Measurements from ENCODE around the gene HNRNPC.
"Not testable (repeated sequence)": the region's sequence is repeated elsewhere in the genome, so short reads cannot be mapped to it uniquely, and the experiment has no call there.

Gene HNRNPC

GRCh38 chr14:21213652-21214051, 55.6 kb downstream of the HNRNPC start:
- in situ Hi-C loops (cut with MboI; ENCODE audit: low sequenced_read_pairs) = no loop called here

GRCh38 chr14:21212824-21213223, 56.4 kb downstream of the HNRNPC start:
- in situ Hi-C loops (cut with MboI; ENCODE audit: low sequenced_read_pairs) = not testable (repeated sequence)

GRCh38 chr14:21211509-21211908, 57.7 kb downstream of the HNRNPC start:
- in situ Hi-C loops (cut with MboI; ENCODE audit: low sequenced_read_pairs) = no loop called here

- in situ Hi-C loops (cut with MboI; ENCODE audit: low sequenced_read_pairs) = no loop called here
Observed at GRCh38 chr14:21210023-21210422, 59.2 kb downstream of the HNRNPC start.

DNA sequence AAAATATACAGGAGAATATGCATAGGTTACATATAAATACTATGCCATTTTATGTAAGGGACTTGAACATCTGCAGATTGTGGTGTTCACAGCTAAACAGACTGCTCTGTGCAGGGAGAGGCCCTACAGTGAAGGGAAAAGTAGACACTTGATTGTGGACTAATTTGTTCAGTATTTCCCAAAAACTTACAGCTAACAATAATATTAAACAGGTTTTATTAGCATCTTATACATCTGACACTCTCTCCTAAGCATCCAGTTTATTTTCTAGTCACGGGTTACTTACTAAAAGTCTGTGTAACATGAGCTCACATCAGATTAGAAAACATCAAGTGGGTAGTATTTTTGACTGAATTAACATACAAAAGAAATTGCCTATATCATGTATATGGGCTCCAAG, 60.1 kb downstream of the HNRNPC start:
- in situ Hi-C loops (cut with MboI; ENCODE audit: low sequenced_read_pairs) = no loop called here

- in situ Hi-C loops (cut with MboI; ENCODE audit: low sequenced_read_pairs) = no loop called here
Observed at GRCh38 chr14:21208554-21208953, 60.7 kb downstream of the HNRNPC start.

DNA sequence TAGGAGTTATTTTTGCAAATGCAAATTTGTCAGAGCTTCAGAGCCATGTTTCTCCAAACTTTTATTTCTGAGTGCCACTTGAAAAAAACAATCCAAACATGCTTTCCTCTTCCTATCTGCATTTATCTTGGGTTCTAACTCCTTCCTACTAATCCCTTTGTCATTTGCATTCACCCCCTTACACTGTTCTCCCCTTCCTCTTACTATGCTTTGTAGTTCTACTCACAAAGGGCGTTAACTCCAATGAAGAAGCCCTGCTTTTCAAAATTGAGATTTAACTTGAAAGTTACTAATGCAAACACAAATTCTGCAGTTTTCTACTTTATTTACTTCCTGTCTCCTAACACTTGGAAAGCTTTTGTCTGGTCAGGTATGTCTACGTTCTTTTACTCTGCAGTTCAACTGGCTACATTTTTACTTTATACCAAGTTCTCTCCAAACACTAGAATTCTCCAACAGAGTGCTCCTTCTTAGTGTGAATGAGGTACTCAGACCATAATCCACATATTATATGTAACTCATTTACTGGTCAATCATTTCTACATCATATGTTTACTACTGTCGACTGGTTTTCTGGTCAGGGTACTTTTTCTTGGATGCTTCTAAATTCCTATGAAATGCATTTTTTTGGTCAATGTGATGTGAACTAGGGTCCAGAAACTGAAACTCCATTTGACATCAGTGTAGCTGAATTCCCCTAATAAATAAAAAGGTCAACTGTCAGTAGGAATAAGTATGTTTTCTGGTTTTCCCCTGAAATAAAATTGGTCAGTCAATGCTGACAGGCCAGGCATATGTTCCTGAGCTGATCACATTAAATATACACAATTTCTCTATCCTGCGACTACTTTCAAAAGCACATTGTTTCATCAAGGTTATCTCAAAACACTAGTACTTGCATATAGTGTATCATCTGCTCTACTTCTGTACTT, 62.2 kb downstream of the HNRNPC start:
- in situ Hi-C loops (cut with MboI; ENCODE audit: low sequenced_read_pairs) = no loop called here

GRCh38 chr14:21205678-21206581, 63.3 kb downstream of the HNRNPC start:
- in situ Hi-C loops (cut with MboI; ENCODE audit: low sequenced_read_pairs) = no loop called here

DNA sequence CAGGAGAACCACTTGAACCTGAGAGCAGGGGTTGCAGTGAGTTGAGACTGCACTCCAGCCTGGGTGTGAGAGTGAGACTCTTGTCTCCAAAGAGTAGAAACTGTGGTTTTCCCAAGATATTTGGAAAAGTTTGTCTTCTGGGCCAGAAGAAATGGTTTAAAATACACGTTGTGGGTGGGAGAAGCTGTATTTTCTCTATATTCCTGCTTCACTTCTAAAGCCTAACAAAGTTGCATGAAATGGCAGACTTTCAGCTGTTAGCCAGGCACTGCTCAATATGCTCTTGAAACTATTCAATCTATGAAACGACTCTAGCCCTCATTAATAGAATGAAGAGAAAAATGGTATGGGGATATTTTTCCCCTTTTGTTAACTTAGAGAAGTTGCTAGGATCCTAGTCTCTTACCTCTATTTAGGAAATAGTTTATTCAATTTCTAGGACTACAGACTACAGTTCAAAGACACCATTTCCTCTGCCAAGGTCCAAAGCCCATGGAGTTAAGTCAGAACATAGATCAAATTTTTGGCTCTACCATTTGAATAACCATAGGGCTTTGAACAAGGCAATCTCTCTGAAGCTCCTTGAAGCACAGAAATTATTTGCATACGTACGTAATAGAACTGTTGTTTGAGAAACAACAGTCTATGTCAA, 64.1 kb downstream of the HNRNPC start:
- in situ Hi-C loops (cut with MboI; ENCODE audit: low sequenced_read_pairs) = no loop called here

DNA sequence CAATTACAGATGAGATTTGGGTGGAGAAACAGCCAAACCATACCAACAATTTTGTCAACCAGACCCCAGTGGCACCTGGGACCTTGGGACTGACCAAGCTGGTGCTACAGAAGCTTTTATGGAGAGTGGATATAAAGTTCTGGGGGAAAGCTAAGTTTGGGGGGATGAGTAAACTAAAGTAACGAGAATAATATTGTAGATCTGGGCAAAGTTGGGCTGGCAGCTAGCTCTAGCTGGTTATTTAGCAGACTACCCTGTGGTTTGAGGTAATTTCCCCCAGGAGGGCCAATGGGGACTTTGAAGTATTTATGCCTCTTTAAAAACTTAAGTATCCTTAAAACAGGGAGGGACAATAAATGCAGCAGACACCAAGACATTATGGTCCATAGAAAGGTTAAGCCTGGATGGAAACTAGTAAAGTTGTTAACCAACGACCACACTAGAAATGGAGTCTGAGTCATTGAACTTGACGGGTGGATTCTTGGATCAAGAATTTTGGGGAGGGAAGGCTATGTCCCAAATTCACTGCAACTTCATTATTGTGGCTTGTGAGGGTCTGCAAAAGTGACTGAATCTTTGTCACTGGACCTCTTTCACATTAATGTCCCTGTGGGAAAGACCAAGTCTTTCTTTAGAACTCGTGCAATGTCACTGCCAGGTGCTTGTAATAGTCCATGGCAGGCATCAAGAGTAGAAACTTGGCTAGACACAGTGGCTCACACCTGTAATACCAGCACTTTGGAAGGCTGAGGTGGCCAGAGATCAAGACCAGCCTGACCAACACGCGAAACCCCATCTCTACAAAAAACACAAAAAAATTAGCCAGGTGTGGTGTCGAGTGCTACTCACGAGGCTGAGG, 64.8 kb downstream of the HNRNPC start:
- in situ Hi-C loops (cut with MboI; ENCODE audit: low sequenced_read_pairs) = no loop called here

DNA sequence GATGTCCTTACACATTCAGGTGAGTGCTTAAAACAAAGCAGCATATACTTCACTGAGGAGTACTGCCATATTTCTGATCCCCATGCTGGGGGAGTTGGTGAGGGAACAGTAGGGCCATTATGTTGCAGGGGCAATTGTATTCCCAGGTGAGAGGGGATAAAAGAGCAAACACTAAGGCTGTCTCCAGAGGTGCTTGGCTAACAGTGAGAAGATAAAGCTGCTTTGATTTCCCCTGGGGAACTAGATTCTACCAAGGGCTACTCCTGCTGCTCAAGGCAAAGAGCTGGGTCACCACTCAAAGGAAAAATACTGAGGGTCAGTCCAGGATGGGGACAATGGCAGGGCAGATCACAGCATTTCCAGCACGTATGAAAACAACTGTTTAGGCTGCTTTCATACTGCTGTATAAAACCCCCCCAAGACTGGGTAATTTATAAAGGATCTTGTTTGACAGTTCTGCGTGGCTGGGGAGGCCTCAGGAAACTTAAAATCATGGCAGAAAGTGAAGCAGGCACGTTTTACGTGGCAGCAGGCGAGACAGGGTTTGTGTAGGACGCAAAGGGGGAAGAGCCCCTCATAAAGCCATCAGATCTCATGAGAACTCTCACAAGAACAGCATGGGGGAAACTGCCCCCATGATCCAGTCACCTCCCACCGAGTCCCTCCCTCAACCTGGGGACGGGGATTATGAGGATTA, 65.6 kb downstream of the HNRNPC start:
- in situ Hi-C loops (cut with MboI; ENCODE audit: low sequenced_read_pairs) = no loop called here

GRCh38 chr14:21202463-21203358, 66.5 kb downstream of the HNRNPC start:
- in situ Hi-C loops (cut with MboI; ENCODE audit: low sequenced_read_pairs) = no loop called here

DNA sequence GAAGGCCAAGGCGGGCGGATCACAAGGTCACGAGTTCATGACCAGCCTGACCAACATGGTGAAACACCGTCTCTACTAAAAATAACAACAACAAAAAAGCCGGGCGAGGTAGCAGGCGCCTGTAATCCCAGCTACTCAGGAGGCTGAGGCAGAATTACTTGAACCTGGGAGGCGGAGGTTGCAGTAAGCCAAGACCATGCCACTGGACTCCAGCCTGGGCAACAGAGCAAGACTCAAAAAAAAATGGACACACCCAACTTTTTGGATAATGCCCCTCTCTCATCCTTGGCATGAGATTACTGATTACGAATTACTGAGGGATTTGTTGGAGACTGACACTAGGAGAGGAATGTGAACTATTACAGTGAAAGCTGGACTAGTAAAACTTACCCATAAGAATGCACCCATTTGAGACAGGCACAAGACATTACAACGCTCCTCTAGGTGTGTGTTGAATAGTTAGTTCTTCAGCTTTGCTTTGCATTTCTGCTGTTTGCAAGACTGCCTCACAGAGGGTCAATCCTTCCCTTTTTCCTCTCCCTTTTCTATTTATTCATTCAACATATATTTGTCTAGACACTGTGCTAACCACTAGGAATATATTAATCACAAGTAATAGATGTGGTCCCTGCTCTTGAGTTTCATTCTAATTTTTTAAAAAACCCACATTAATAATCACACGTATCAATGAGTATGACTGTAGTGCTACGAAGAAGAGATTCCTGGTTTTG, 67.3 kb downstream of the HNRNPC start:
- in situ Hi-C loops (cut with MboI; ENCODE audit: low sequenced_read_pairs) = no loop called here

DNA sequence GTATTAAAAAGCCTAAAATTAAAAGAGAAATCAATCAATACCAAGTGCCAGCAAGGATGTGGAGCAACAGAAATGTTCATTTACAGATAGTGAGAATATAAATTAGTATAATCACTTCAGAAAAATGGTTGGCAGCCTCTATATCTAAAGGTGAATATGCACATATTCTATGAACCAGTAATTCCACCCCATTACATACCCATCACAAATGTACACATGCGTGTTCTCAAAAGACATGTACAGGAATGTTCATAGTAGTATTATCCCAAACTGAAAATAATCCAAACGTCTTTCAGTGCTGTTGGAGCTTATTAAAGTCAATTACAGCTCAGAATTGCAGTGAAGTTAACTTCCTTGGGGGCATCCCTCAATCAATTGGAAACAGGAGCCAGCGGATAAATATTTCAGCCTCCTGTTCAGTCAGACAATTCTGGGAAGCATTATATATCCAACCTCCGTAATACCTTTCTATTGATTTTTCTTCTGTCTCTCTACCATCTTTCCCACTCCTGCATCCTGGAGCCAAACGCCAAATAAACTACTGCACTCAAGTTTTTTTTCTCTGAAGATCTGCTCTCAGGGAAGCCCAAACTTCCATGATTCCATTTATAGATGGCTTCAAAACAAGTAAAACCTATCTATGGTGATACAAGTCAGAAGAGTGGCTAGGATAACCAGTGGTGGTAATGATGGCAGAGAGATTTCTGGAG, 68.3 kb downstream of the HNRNPC start:
- in situ Hi-C loops (cut with MboI; ENCODE audit: low sequenced_read_pairs) = no loop called here

- in situ Hi-C loops (cut with MboI; ENCODE audit: low sequenced_read_pairs) = no loop called here
Observed at GRCh38 chr14:21199611-21200560, 69.4 kb downstream of the HNRNPC start.

Measured in HL-60/S4 treated with retinoic acid at 250 ng/mL for 4 days and 3 days (cell line).